IMR-90 (cell line): ENCODE results near the gene NRG4. TPM values are rescaled to one million over a fixed set of nuclear protein-coding genes. Genes with fewer than 3 reads are reported as not detected.

Experiments
- ATAC-seq: fragments of 200-7000 bp; cut with Tn5 transposase; 2 replicates; pipeline ENCODE4 v1.9.1; 2020; ENCODE audit warnings: low read depth, mild to moderate bottlenecking, moderate library complexity
- BruUV-seq: library from RNA; stranded (reverse); fragments of 400-500 nt; replicated peaks from 2 replicates; lab custom pipeline; 2021; lab: Mats Ljungman, UMichigan
- CTCF ChIA-PET: fragments of 300-600 bp; formaldehyde crosslinking; extraction: SDS; loops from one replicate; lab custom pipeline; 2021; ENCODE audit warnings: antibody characterized with exemption; lab: Yijun Ruan, JAX
- POLR2A ChIA-PET: fragments of 300-600 bp; sonication (Branson Sonifier 250); formaldehyde crosslinking; loops from one replicate; lab custom pipeline; 2022; ENCODE audit warnings: antibody characterized with exemption; ENCODE audit not compliant: unreplicated experiment; lab: Charles Lee
- DNase-seq: peaks from one replicate; pipeline ENCODE4 v3.0.0; 2013
- H2AFZ ChIP-seq: replicated peaks from 2 replicates; pipeline ENCODE3; 2013; ENCODE audit warnings: low read length, mild to moderate bottlenecking; ENCODE audit not compliant: poor library complexity
- H2AK5ac ChIP-seq: 2 replicates; pipeline ENCODE4 v1.6.1; 2013; ENCODE audit warnings: low read depth, low read length, inconsistent platforms
- H2AK9ac ChIP-seq: replicated peaks from 2 replicates; pipeline ENCODE3; 2013; ENCODE audit warnings: mild to moderate bottlenecking, low read depth, low read length, moderate library complexity; ENCODE audit not compliant: poor library complexity
- H2BK120ac ChIP-seq: 2 replicates; pipeline ENCODE4 v1.6.1; 2013; ENCODE audit warnings: low read depth, low read length, inconsistent platforms
- H2BK15ac ChIP-seq: 3 replicates; pipeline ENCODE4 v1.6.1; 2013; ENCODE audit warnings: low read depth, low read length, inconsistent platforms
- H2BK20ac ChIP-seq: 2 replicates; pipeline ENCODE4 v1.6.1; 2013; ENCODE audit warnings: low read depth, mild to moderate bottlenecking, inconsistent platforms, low read length, moderate library complexity
- H2BK5ac ChIP-seq: 2 replicates; pipeline ENCODE4 v1.6.1; 2013; ENCODE audit warnings: mild to moderate bottlenecking, low read depth, low read length, inconsistent platforms; ENCODE audit not compliant: poor library complexity, severe bottlenecking
- H3K14ac ChIP-seq: replicated peaks from 2 replicates; pipeline ENCODE4 v1.6.1; 2013; ENCODE audit warnings: low read depth, low read length, inconsistent platforms
- H3K18ac ChIP-seq: 2 replicates; pipeline ENCODE4 v1.6.1; 2013; ENCODE audit warnings: low read depth, low read length, control low read depth
- H3K23ac ChIP-seq: 2 replicates; pipeline ENCODE4 v1.6.1; 2013; ENCODE audit warnings: low read depth, low read length, inconsistent platforms
- H3K27ac ChIP-seq: 2 replicates; pipeline ENCODE4 v1.5.1; 2013; ENCODE audit warnings: mild to moderate bottlenecking, control low read depth, low read length; ENCODE audit not compliant: insufficient read depth
- H3K27me3 ChIP-seq: 2 replicates; pipeline ENCODE4 v1.6.1; 2013; ENCODE audit warnings: low read length; ENCODE audit not compliant: control insufficient read depth, insufficient read depth
- H3K36me3 ChIP-seq: 2 replicates; pipeline ENCODE4 v1.6.1; 2013; ENCODE audit warnings: low read length, mixed read lengths; ENCODE audit not compliant: control insufficient read depth, insufficient read depth
- H3K4ac ChIP-seq: 2 replicates; pipeline ENCODE4 v1.6.1; 2013; ENCODE audit warnings: low read depth, low read length, inconsistent platforms
- H3K4me1 ChIP-seq: 2 replicates; pipeline ENCODE4 v1.6.1; 2013; ENCODE audit warnings: low read length, mixed read lengths; ENCODE audit not compliant: control insufficient read depth, insufficient read depth
- H3K4me2 ChIP-seq: 2 replicates; pipeline ENCODE4 v1.6.1; 2013; ENCODE audit warnings: low read depth, mild to moderate bottlenecking, control low read depth, low read length, moderate library complexity
- H3K4me3 ChIP-seq: 2 replicates; pipeline ENCODE4 v1.5.1; 2013; ENCODE audit warnings: low read depth, mild to moderate bottlenecking, control low read depth, low read length, moderate library complexity; ENCODE audit not compliant: insufficient read depth
- H3K56ac ChIP-seq: 2 replicates; pipeline ENCODE4 v1.6.1; 2013; ENCODE audit warnings: low read length, inconsistent platforms; ENCODE audit not compliant: insufficient read depth; ENCODE audit errors: extremely low read depth
- H3K79me1 ChIP-seq, 2 experiments: 2 replicates each; pipeline ENCODE4 v1.6.1; 2013; ENCODE audit warnings: low read length in 2 of 2, inconsistent platforms in 1 of 2, low read depth in 1 of 2
- H3K9ac ChIP-seq: 2 replicates; pipeline ENCODE4 v1.6.1; 2013; ENCODE audit warnings: low read depth, low read length, control low read depth
- H3K9me1 ChIP-seq: 2 replicates; pipeline ENCODE4 v1.6.1; 2013; ENCODE audit warnings: low read length, inconsistent platforms; ENCODE audit not compliant: insufficient read depth
- H3K9me3 ChIP-seq: 2 replicates; pipeline ENCODE4 v1.6.1; 2013; ENCODE audit warnings: low read length; ENCODE audit not compliant: control insufficient read depth, insufficient read depth
- H4K20me1 ChIP-seq: 2 replicates; pipeline ENCODE4 v1.6.1; 2013; ENCODE audit warnings: low read length, inconsistent platforms; ENCODE audit not compliant: insufficient read depth
- H4K5ac ChIP-seq: 2 replicates; pipeline ENCODE4 v1.6.1; 2013; ENCODE audit warnings: mild to moderate bottlenecking, low read depth, low read length, control low read depth
- H4K8ac ChIP-seq, 2 experiments: 2 replicates each; pipeline ENCODE4 v1.6.1; 2013; ENCODE audit warnings: low read depth in 2 of 2, low read length in 2 of 2, control low read depth in 1 of 2, inconsistent platforms in 1 of 2
- H4K91ac ChIP-seq: 2 replicates; pipeline ENCODE4 v1.6.1; 2013; ENCODE audit warnings: low read depth, low read length, inconsistent platforms; ENCODE audit not compliant: insufficient read depth
- BHLHE40 ChIP-seq: fragments of 150-350 bp; IDR thresholded peaks from 2 replicates; pipeline ENCODE4 v1.6.1; 2016; ENCODE audit warnings: mild to moderate bottlenecking, low read depth, low read length
- CEBPB ChIP-seq: IDR thresholded peaks from 2 replicates; pipeline ENCODE4 v1.6.1; 2012; ENCODE audit warnings: low read depth, low read length, improper control_type of control experiment
- CHD1 ChIP-seq: IDR thresholded peaks from 2 replicates; pipeline ENCODE4 v1.6.1; 2012; ENCODE audit warnings: low read depth, low read length, improper control_type of control experiment
- FOS ChIP-seq: fragments of 150-350 bp; IDR thresholded peaks from 2 replicates; pipeline ENCODE4 v1.6.1; 2016; ENCODE audit warnings: low read depth, low read length
- MAFK ChIP-seq: IDR thresholded peaks from 2 replicates; pipeline ENCODE4 v1.6.1; 2012; ENCODE audit warnings: low read depth, low read length, improper control_type of control experiment
- MXI1 ChIP-seq: IDR thresholded peaks from 2 replicates; pipeline ENCODE4 v1.6.1; 2012; ENCODE audit warnings: low read depth, mild to moderate bottlenecking, low read length, moderate library complexity, borderline replicate concordance
- NFE2L2 ChIP-seq: fragments of 150-350 bp; IDR thresholded peaks from 2 replicates; pipeline ENCODE4 v1.6.1; 2016; ENCODE audit warnings: low read depth, mild to moderate bottlenecking, low read length
- POLR2A ChIP-seq: IDR thresholded peaks from 2 replicates; pipeline ENCODE4 v1.6.1; 2012; ENCODE audit warnings: mild to moderate bottlenecking, low read depth, low read length
- RAD21 ChIP-seq: IDR thresholded peaks from 2 replicates; pipeline ENCODE4 v1.6.1; 2012; ENCODE audit warnings: low read length, improper control_type of control experiment
- RCOR1 ChIP-seq: IDR thresholded peaks from 2 replicates; pipeline ENCODE4 v1.6.1; 2012; ENCODE audit warnings: mild to moderate bottlenecking, low read length, improper control_type of control experiment; ENCODE audit not compliant: insufficient replicate concordance
- RFX5 ChIP-seq: IDR thresholded peaks from 2 replicates; pipeline ENCODE4 v1.8.0; 2012; ENCODE audit warnings: low read depth, mild to moderate bottlenecking, low read length, moderate library complexity
- SMC3 ChIP-seq: fragments of 150-350 bp; IDR thresholded peaks from 2 replicates; pipeline ENCODE4 v1.6.1; 2016; ENCODE audit warnings: low read depth, mild to moderate bottlenecking, antibody characterized with exemption, low read length, moderate library complexity
- WGBS, 2 experiments: methylation state at CpG; one replicate each; pipeline versions ENCODE4 v1.1.5 to v1.1.7; 2013; ENCODE audit warnings: missing lambda C conversion rate in 2 of 2; ENCODE audit not compliant: insufficient read length in 1 of 2; ENCODE audit errors: extremely low coverage in 2 of 2; 5-methylcytosine and 5-hydroxymethylcytosine counted together
- dilution Hi-C: fragments of 300-500 bp; cut with HindIII; formaldehyde crosslinking; loops from one replicate; pipeline ENCODE4 v1.14.3; 2018; ENCODE audit warnings: low sequenced_read_pairs; ENCODE audit not compliant: unreplicated experiment
- in situ Hi-C: fragments of 300-500 bp; cut with MboI; formaldehyde crosslinking; loops from 3 replicates; pipeline ENCODE4 v1.14.3; 2019; ENCODE audit warnings: low sequenced_read_pairs, inconsistent platforms, mixed read lengths
- intact Hi-C: fragments of 100-400 bp; cut with micrococcal nuclease; formaldehyde crosslinking; loops from 2 replicates; pipeline ENCODE4 v1.10.0; 2022
- polyA plus RNA-seq, 3 experiments: library from polyadenylated mRNA; depleted of rRNA; stranded (reverse); fragments of >200 nt; gene quantifications; 2 replicates each; pipeline ENCODE4 v1.2.3, GENCODE V29; 2012; ENCODE audit warnings: low replicate concordance in 1 of 3
- total RNA-seq: library from RNA; depleted of rRNA; stranded (reverse); fragments of >200 nt; gene quantifications from 2 replicates; pipeline ENCODE4 v1.2.3, GENCODE V29; 2012
- TF ChIP-seq, protein P1 (sequence below): fragments of 150-350 bp; IDR thresholded peaks from 2 replicates; pipeline ENCODE4 v1.6.1; 2016; ENCODE audit warnings: low read depth, mild to moderate bottlenecking, low read length, moderate library complexity, borderline replicate concordance
- TF ChIP-seq, protein P2 (sequence below): conservative IDR thresholded peaks from 2 replicates; pipeline ENCODE4 v1.5.1; 2012; ENCODE audit warnings: mild to moderate bottlenecking, low read depth, low read length, improper control_type of control experiment

Gene NRG4
- total and polyA plus RNA-seq, 2 of the 4 experiments (the other 2 are of a cell fraction) = not detected

GRCh38 chr15:75995611-75996010 is 16.6 kb downstream of the NRG4 start:
- H2AK9ac ChIP-seq = no peak overlapping the region
- no peaks in the 10 kb centered on the region for H3K9me1 ChIP-seq
- H4K20me1 ChIP-seq = no peaks in the 10 kb centered on the region
- no peak overlapping the region for H4K8ac ChIP-seq
- no CpG with 5 or more reads among the region's 1 CpG for WGBS, 2 experiments
- no peak overlapping the region for H2BK15ac ChIP-seq
- 0 out of 2 replicates have a peak, but pooled peaks cover 2% of the 10 kb centered on the region for H3K9me3 ChIP-seq
- H4K5ac ChIP-seq = no peak overlapping the region
- H3K27ac ChIP-seq = no peak overlapping the region
- H3K4me2 ChIP-seq = no peak overlapping the region
- intact Hi-C loops = no loop called here
- H3K23ac ChIP-seq = no peak overlapping the region
- H3K36me3 ChIP-seq = no peaks in the 10 kb centered on the region
- no peak overlapping the region for H3K9ac ChIP-seq
- DNase-seq = no peak
- H3K4ac ChIP-seq = no peak overlapping the region
- CTCF ChIA-PET = no interaction called here
- H3K56ac ChIP-seq = no peak overlapping the region
- no peak overlapping the region for H3K14ac ChIP-seq
- H3K79me1 ChIP-seq = no peaks in the 10 kb centered on the region
- no peak overlapping the region for H2BK20ac ChIP-seq
- H2AFZ ChIP-seq = no peak overlapping the region
- no peak overlapping the region for H2BK5ac ChIP-seq
- POLR2A ChIA-PET = no interaction called here
- H2BK120ac ChIP-seq = no peak overlapping the region
- H2AK5ac ChIP-seq = no peak overlapping the region
- H3K4me1 ChIP-seq = no peaks in the 10 kb centered on the region
- in situ Hi-C loops = no loop called here
- H4K91ac ChIP-seq = no peak overlapping the region
- H3K18ac ChIP-seq = no peak overlapping the region
- H3K4me3 ChIP-seq = no peak overlapping the region
- peaks cover 8% of the 10 kb centered on the region for H3K27me3 ChIP-seq
- no peak for ATAC-seq
- no TSS peak for BruUV-seq
- TF ChIP-seq BHLHE40 (no peak), SMC3 (no peak), MAFK (no peak), RCOR1 (no peak), CEBPB (no peak), MXI1 (no peak), CHD1 (no peak), NFE2L2 (no peak), POLR2A (no peak), FOS (no peak), RFX5 (no peak), RAD21 (no peak)
- TF ChIP-seq, protein P1, sequence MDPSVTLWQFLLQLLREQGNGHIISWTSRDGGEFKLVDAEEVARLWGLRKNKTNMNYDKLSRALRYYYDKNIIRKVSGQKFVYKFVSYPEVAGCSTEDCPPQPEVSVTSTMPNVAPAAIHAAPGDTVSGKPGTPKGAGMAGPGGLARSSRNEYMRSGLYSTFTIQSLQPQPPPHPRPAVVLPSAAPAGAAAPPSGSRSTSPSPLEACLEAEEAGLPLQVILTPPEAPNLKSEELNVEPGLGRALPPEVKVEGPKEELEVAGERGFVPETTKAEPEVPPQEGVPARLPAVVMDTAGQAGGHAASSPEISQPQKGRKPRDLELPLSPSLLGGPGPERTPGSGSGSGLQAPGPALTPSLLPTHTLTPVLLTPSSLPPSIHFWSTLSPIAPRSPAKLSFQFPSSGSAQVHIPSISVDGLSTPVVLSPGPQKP = no peak
- TF ChIP-seq, protein P2, sequence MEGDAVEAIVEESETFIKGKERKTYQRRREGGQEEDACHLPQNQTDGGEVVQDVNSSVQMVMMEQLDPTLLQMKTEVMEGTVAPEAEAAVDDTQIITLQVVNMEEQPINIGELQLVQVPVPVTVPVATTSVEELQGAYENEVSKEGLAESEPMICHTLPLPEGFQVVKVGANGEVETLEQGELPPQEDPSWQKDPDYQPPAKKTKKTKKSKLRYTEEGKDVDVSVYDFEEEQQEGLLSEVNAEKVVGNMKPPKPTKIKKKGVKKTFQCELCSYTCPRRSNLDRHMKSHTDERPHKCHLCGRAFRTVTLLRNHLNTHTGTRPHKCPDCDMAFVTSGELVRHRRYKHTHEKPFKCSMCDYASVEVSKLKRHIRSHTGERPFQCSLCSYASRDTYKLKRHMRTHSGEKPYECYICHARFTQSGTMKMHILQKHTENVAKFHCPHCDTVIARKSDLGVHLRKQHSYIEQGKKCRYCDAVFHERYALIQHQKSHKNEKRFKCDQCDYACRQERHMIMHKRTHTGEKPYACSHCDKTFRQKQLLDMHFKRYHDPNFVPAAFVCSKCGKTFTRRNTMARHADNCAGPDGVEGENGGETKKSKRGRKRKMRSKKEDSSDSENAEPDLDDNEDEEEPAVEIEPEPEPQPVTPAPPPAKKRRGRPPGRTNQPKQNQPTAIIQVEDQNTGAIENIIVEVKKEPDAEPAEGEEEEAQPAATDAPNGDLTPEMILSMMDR = no peak
- dilution Hi-C loops = no loop called here
